Effector CD8-positive, alpha-beta T cell (primary cell): ENCODE data around the gene ZNF138.
"Not testable (repeated sequence)": the region's sequence is repeated elsewhere in the genome, so short reads cannot be mapped to it uniquely, and the experiment has no call there.

Source experiments
- DNase-seq: peaks from one replicate; lab custom pipeline; 2025; lab: John Stamatoyannopoulos, UW

The ZNF138 gene

GRCh38 chr7:64838051-64838450, 43.8 kb downstream of the ZNF138 start:
- not testable (repeated sequence) for DNase-seq

GRCh38 chr7:64838691-64839090, 44.5 kb downstream of the ZNF138 start:
- no peak for DNase-seq

DNA sequence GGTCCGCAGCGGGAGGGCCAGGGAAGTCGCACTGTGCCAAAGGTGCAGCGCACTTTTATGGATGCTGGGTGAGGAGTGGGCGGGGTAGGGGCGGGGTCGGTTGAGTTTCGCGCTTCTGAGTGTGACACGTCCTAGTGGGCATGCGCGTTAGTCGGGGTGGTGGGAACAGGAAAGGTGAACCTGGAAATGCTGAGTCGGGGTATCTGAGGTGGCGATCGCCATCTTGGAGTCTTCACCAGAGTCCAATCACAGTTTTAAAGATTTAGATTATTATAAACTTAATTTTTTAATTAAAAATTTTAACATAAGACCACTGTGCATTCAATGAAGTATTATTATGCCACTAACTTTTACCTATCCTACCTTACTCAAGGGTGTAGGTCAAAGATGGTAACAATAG, 45.7 kb downstream of the ZNF138 start:
- no peak for DNase-seq

DNA sequence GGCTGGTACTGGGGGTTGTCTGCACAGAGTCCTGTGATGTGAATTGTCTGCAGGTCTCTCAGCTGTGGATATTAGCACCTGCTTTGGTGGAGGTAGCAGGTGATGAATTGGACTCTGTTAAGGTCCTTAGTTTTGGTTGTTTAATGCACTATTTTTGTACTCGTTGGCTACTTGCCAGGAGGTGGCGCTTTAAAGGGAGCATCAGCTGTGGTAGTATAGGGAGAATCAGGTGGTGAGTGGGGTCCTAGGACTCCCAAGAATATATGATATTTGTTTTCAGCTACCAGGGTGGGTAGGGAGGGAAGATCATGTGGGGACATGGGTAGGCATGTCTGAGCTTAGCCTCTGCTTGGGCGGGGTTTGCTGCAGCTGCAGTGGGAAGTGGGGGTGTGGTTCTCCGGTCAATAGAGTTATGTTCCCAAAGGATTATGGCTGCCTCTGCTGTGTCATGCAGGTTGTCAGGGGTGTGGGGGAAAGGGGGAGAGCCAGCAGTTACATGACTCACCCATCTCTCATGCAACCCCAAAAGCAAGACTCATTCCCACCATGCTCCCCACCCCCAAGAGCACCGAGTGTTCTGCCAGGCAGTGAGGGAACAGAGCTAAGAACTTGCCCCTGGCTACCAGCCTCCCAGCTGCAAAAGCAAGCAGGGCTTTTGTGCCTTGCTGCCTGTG, 55.2 kb downstream of the ZNF138 start:
- DNase-seq: no peak

- DNase-seq: no peak
Measured at GRCh38 chr7:64849924-64850499, 55.8 kb downstream of the ZNF138 start.

DNA sequence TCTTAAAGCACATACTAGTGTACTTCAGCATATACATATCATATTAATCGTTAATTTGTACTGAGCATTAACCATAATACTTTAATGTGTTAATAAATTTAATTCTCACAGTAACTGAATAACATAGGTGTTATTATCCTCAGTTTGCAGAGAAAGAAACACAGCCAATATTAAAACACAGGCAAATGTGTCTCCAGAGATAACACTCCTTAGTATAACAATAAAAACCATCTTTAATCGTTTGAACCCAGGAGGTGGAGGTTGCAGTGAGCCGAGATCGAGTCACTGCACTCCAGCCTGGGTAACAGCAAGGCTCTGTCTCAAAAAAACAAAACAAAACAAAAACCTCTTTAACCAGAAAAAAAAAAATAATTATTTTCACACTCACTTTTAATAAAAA, 59.5 kb downstream of the ZNF138 start:
- no peak for DNase-seq

GRCh38 chr7:64854969-64855368, 60.7 kb downstream of the ZNF138 start:
- no peak for DNase-seq

- no peak for DNase-seq
Measured at GRCh38 chr7:64863021-64863420, 68.8 kb downstream of the ZNF138 start.

GRCh38 chr7:64863530-64863929, 69.3 kb downstream of the ZNF138 start:
- DNase-seq: not testable (repeated sequence)

DNA sequence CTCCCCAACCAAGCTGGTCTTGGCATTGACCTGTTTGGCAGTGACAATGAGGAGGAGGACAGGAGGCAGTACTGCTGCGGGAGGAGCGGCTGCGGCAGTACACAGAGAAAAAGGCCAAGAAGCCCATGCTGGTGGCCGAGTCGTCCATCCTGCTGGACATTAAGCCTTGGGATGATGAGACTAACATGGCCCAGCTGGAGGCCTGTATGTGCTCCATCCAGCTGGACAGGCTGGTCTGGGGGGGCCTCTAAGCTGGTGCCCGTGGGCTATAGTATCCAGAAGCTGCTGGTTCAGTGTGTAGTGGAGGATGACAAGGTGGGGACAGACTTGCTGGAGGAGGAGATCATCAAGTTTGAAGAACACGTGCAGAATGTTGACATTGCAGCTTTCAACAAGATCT, 69.7 kb downstream of the ZNF138 start:
- no peak for DNase-seq

- DNase-seq: no peak
Measured at GRCh38 chr7:64867863-64868440, 73.7 kb downstream of the ZNF138 start.

DNA sequence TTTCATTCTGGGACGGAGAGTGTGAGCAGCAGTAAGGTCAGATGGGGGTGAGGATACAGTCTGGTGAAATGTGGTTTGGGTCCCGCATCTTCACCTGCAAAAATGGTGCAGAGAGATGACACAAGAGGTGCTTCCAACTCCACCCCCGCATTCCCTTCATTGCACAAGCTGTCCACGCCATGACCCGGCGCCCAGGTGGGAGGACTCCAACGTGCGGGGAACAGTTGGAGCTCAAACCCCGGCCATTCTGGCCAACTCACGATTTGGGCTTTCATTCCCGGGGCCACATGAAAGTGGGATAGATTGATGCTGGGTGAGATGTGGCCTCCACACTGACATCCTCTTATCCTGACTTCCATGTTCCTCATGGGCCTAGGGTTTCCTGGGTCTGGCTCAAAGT, 74.3 kb downstream of the ZNF138 start:
- DNase-seq: no peak

DNA sequence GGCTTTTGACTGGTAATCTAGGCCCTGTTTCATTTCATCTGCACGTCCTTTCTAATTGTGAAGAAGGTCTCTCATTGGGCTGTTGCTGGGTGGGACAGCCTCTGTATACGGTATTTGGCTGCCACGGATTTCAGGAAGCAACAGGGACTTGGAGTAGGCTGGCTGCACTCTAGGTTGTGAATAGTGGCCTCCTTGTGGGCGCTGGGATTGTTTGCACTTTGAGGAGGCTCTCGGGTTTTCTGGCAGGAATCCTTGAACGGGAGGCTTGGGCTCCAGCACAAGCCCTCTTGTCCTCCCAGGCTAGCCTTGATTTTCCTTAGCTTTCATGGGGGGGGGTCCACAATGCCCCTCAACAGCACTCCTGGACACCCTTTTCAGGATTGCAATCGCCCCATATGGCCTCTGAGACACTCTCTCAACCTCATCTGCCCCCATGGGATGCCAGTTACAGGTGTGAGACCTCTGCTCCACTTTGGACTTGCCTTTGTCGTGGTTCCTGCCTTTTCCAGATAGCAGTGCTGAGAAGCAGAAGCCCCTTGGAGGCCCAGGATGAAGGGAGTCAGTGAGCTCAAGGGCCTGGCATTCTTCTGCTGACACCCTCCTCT, 75.0 kb downstream of the ZNF138 start:
- DNase-seq: no peak

GRCh38 chr7:64869912-64870562, 75.8 kb downstream of the ZNF138 start:
- DNase-seq: no peak

GRCh38 chr7:64870656-64871055, 76.4 kb downstream of the ZNF138 start:
- DNase-seq: no peak

DNA sequence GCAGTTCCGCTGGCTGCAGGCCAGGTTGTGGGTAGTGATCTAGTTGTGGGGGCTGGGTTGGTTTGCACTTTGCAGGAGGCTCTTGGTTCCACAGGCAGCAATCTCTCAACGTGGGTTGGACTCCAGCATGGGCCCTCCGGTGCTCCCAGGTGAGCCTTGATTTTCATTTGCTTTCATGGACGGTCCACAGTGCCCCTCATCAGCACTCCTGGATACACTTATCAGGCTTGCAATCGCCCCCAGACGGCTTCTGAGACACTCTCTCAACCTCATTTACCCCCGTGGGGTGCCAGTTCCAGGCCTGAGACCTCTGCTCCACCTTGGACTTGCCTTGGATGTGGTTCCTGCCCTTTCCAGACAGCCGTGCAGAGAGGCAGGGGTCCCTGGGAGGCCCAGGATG, 77.5 kb downstream of the ZNF138 start:
- DNase-seq: no peak

GRCh38 chr7:64872351-64873154, 78.3 kb downstream of the ZNF138 start:
- DNase-seq: no peak

DNA sequence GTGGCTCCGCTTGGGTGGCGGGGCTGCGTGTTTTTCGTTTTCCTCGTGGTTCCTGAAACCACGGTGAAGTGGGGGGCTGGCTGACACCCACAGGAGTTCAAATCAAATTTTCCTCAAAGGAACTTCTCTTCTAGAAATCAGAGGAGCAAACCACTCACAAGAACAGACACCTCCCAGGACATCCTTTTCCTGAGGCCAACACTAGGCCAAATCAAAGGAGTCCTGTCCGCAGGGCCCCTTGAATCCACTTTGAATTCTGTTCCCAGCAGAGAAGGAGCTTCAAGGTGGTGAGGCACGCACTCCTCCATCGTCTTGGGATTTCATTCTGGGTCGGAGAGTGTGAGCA, 78.9 kb downstream of the ZNF138 start:
- no peak for DNase-seq

DNA sequence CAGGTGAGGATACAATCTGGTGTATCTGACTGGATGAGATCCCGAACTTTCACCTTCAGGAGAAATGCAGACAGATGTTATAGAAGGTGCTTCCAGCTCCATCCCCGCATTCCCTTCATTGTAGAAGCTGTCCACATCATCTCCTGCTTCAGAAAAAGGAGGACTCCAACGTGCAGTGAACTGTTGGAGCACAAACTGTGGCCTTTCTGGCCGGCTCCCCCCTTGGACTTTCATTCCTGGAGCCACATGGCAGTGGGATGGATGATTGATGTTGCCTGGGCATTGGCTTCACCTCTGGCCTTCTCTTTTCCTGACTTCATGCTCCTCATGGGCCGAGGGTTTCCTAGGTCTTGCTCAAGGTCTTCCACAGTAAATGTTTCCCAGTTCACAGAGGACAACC, 79.3 kb downstream of the ZNF138 start:
- DNase-seq: no peak

DNA sequence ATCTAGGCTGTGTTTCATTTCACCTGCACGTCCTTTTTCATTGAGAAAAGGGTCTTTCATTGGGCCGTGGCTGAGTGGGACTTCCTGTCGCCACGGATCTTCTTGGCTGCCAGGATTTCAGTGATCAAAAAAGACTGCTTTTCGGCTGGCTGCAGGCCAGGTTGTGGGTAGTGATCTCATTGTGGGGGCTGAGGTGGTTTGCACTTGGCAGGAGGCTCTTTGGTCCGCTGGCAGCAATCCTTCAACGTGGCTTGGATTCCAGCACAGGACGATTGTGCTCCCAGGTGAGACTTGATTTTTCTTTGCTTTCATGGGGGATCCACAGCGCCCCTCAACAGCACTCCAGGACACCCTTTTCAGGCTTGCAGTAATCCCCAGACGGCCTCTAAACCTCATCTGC, 79.9 kb downstream of the ZNF138 start:
- no peak for DNase-seq

DNA sequence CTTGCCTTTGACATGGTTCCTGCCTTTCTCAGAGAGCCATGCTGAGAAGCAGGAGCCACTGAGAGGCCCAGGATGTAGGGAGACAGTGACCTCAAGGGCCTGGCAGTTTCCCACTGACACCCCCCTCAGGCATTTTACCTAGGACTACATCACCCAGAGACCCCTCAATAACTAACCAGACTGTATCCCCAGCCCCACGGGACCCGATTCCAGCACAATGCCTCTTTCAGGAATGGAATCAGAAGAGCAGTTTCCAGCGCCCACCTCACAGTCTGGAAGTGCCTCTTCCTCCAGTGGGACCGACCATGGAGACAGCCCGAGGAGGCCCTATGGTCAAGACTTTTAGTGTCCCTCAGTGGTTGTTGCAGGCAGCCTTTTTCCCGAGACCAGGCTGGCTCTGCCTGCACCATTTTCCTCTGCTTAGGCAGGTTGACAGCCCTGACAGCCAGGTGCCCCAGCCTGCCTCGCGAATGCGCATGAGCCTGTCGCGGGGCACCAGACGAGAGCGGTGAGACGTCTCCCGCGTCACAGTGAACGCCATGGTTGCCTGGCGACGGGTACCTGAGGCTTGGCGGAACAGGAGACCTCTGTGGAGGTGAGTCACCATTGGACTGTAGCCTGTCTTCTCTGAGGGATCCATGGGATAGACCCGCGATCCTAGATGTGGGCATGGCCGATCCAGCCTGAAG, 80.5 kb downstream of the ZNF138 start:
- DNase-seq: no peak
